ENCODE data around the gene FAM131A. TPM values are rescaled to one million over a fixed set of nuclear protein-coding genes. Genes with fewer than 3 reads are reported as not detected.

The FAM131A gene
- total and polyA plus RNA-seq, 9 of the 15 experiments (the other 6 are each of a cell fraction or from before 2014, with no cell fraction given) = 0.48 to 11.1 (median 4.3) TPM

DNA sequence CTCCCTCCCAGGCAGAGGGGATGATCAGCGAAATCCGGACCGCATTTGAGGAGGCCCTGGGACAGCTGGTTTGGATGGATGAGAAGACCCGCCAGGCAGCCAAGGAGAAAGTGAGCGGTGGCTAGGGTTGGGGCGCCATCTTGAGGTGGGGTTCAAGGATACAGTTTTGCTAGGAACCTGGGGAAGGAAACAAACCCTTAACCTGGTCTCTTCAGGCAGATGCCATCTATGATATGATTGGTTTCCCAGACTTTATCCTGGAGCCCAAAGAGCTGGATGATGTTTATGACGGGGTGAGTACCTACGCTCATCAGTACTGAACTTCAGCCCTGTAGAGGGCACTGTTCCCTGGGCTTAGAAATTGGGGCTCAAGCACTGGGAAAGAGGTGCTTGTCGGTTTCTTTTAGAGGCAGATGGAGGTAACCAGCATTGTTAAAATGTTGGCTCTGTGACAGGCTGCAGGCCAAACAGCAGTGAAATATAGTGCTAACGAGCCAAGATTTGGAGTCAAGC, 47.9 kb upstream of the FAM131A start (continued):
- TF ChIP-seq ARID3B (CRISPR knock-in tag; IDR thresholded peaks at IDR 0.05; ENCODE audit: borderline replicate concordance) (no peak), SP2 (IDR thresholded peaks at IDR 0.05; ENCODE audit: extremely low read depth, low read depth, low read length, poor library complexity, severe bottlenecking) (no peak), SMARCB1 (IDR thresholded peaks at IDR 0.05; ENCODE audit: insufficient read length, low read depth) (no peak), REST (IDR thresholded peaks at IDR 0.05; ENCODE audit: borderline replicate concordance) (peak; percentile 64; the same call in 1 of the 2 replicates), REST (CRISPR knock-in tag; IDR thresholded peaks at IDR 0.05; ENCODE audit: low read depth) (no peak)
